Upper lobe of left lung (tissue), 4 donors: ENCODE measurements around the gene C1D.

Experiments
- POLR2A ChIP-seq, 4 donors: fragments of 450-650 bp; IDR thresholded peaks; one replicate each; pipeline ENCODE4 v1.5.1; 2016 to 2017; ENCODE audit warnings: antibody characterized with exemption in 4 of 4, mild to moderate bottlenecking in 2 of 4
- TF ChIP-seq, protein P1 (sequence below), 6 experiments: fragments of 450-650 bp in 4 of 6; fragments of 200-600 bp in 2 of 6; sonication (generic) in 2 of 6; IDR thresholded peaks; one replicate each; pipeline ENCODE4 v1.5.1; 2016 to 2019; ENCODE audit warnings: antibody characterized with exemption in 6 of 6

DNA sequence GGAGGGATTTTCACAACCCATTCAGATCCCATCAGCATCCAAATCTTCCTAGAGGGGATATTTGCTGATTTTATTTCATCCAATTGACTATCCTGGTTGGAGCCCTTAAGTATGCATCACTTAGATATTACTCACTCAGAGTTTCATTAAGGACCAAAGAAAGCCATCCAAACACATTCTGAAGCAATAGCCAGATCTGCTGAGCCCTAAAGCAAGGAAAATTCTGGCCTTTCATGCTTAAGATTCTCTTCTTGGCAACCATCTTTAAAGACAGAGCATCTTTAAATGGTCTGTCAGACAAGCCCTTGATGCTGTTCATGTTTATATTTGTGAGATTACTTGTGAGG, 40.9 kb upstream of the C1D start:
- TF ChIP-seq, protein P1, sequence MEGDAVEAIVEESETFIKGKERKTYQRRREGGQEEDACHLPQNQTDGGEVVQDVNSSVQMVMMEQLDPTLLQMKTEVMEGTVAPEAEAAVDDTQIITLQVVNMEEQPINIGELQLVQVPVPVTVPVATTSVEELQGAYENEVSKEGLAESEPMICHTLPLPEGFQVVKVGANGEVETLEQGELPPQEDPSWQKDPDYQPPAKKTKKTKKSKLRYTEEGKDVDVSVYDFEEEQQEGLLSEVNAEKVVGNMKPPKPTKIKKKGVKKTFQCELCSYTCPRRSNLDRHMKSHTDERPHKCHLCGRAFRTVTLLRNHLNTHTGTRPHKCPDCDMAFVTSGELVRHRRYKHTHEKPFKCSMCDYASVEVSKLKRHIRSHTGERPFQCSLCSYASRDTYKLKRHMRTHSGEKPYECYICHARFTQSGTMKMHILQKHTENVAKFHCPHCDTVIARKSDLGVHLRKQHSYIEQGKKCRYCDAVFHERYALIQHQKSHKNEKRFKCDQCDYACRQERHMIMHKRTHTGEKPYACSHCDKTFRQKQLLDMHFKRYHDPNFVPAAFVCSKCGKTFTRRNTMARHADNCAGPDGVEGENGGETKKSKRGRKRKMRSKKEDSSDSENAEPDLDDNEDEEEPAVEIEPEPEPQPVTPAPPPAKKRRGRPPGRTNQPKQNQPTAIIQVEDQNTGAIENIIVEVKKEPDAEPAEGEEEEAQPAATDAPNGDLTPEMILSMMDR (IDR thresholded peaks at IDR 0.05): no peak
- TF ChIP-seq POLR2A (IDR thresholded peaks at IDR 0.05): no peak
